ENCODE data around the gene CLSTN1.
A peak's percentile ranks its signal among the peaks of the same experiment; 100 is the strongest.
"Not testable (repeated sequence)": the region's sequence is repeated elsewhere in the genome, so short reads cannot be mapped to it uniquely, and the experiment has no call there.

The CLSTN1 gene

GRCh38 chr1:9794081-9794480 lies 29.7 kb downstream of the CLSTN1 start:
- DNase-seq, result no peak

GRCh38 chr1:9793291-9793690 lies 30.5 kb downstream of the CLSTN1 start:
- no peak for DNase-seq

- no peak for DNase-seq
Measured at GRCh38 chr1:9792156-9793042, 31.4 kb downstream of the CLSTN1 start.

GRCh38 chr1:9789700-9790099 lies 34.1 kb downstream of the CLSTN1 start:
- not testable (repeated sequence) for DNase-seq

- DNase-seq, result no peak
Measured at GRCh38 chr1:9787702-9788101, 36.1 kb downstream of the CLSTN1 start.

- no peak for DNase-seq
Measured at GRCh38 chr1:9785406-9785805, 38.4 kb downstream of the CLSTN1 start.

GRCh38 chr1:9784508-9785133 lies 39.1 kb downstream of the CLSTN1 start:
- DNase-seq, result no peak

- no peak for DNase-seq
Measured at GRCh38 chr1:9782897-9783296, 40.9 kb downstream of the CLSTN1 start.

GRCh38 chr1:9782116-9782751 lies 41.5 kb downstream of the CLSTN1 start:
- DNase-seq, result no peak

- DNase-seq, result peak; percentile 17
Measured at GRCh38 chr1:9780554-9781110, 43.1 kb downstream of the CLSTN1 start.

GRCh38 chr1:9778905-9779304 lies 44.9 kb downstream of the CLSTN1 start:
- no peak for DNase-seq

GRCh38 chr1:9776685-9777084 lies 47.1 kb downstream of the CLSTN1 start:
- DNase-seq, result no peak

- DNase-seq, result no peak
Measured at GRCh38 chr1:9774712-9775679, 48.8 kb downstream of the CLSTN1 start.

GRCh38 chr1:9770298-9770697 lies 53.5 kb downstream of the CLSTN1 start:
- DNase-seq, result no peak

GRCh38 chr1:9768983-9769382 lies 54.8 kb downstream of the CLSTN1 start:
- no peak for DNase-seq

- no peak for DNase-seq
Measured at GRCh38 chr1:9767964-9768668, 55.6 kb downstream of the CLSTN1 start.

GRCh38 chr1:9766759-9767442 lies 56.9 kb downstream of the CLSTN1 start:
- no peak for DNase-seq

GRCh38 chr1:9764550-9764949 lies 59.2 kb downstream of the CLSTN1 start:
- no peak for DNase-seq

GRCh38 chr1:9763914-9764313 lies 59.9 kb downstream of the CLSTN1 start:
- no peak for DNase-seq

GRCh38 chr1:9762446-9762845 lies 61.3 kb downstream of the CLSTN1 start:
- not testable (repeated sequence) for DNase-seq

GRCh38 chr1:9761855-9762254 lies 61.9 kb downstream of the CLSTN1 start:
- DNase-seq, result no peak
